Naive thymus-derived CD4-positive, alpha-beta T cell (primary cell): ENCODE measurements around the gene ADCK1. TPM values are rescaled to one million over a fixed set of nuclear protein-coding genes. Genes with fewer than 3 reads are reported as not detected.

Experiments
- ATAC-seq: fragments of 150-1000 bp; cut with Tn5 transposase; 2 replicates; pipeline ENCODE4 v1.10.0; 2021; ENCODE audit warnings: mild to moderate bottlenecking, moderate library complexity
- CTCF ChIA-PET: fragments of 350-600 bp; sonication (Branson Sonifier 250); formaldehyde crosslinking; loops from one replicate; lab custom pipeline; 2021; ENCODE audit warnings: antibody characterized with exemption; lab: Charles Lee
- POLR2A ChIA-PET: fragments of 350-600 bp; sonication (Branson Sonifier 250); formaldehyde crosslinking; loops from one replicate; lab custom pipeline; 2021; ENCODE audit warnings: antibody characterized with exemption, inconsistent platforms; lab: Charles Lee
- DNase-seq, 9 donors: peaks; one replicate each; pipeline versions ENCODE4 v3.0.0 to v3.0.0-alpha.2; 2020 to 2022; ENCODE audit warnings: mixed read lengths in 1 of 9
- H3K27ac ChIP-seq: one replicate; pipeline ENCODE4 v1.7.0; 2013; ENCODE audit warnings: mild to moderate bottlenecking, low read depth, low read length, moderate library complexity
- H3K27me3 ChIP-seq, 2 donors: one replicate each; pipeline ENCODE4 v1.7.0; 2013; ENCODE audit warnings: low read length in 2 of 2, mild to moderate bottlenecking in 2 of 2, moderate library complexity in 2 of 2; ENCODE audit not compliant: control insufficient read depth in 2 of 2, insufficient read depth in 2 of 2
- H3K36me3 ChIP-seq, 3 experiments: 1 replicate in 2 of 3; 2 replicates in 1 of 3; pipeline ENCODE4 v1.7.0; 2013; ENCODE audit warnings: low read length in 3 of 3, mild to moderate bottlenecking in 3 of 3, moderate library complexity in 1 of 3; ENCODE audit not compliant: insufficient read depth in 3 of 3, control insufficient read depth in 2 of 3
- H3K4me1 ChIP-seq, 2 donors: one replicate each; pipeline ENCODE4 v1.7.0; 2013; ENCODE audit warnings: low read length in 2 of 2, mild to moderate bottlenecking in 2 of 2, moderate library complexity in 1 of 2; ENCODE audit not compliant: control insufficient read depth in 2 of 2, insufficient read depth in 2 of 2
- H3K4me3 ChIP-seq: 2 replicates; pipeline ENCODE4 v1.7.0; 2013; ENCODE audit warnings: mild to moderate bottlenecking, low read length
- H3K9me3 ChIP-seq, 3 experiments: 1 replicate in 2 of 3; 2 replicates in 1 of 3; pipeline ENCODE4 v1.7.0; 2013; ENCODE audit warnings: low read length in 3 of 3; ENCODE audit not compliant: control insufficient read depth in 2 of 3
- H3K27ac Mint-ChIP-seq, 9 donors: one replicate each; pipeline ENCODE4 v1.8.0; 2020 to 2022; ENCODE audit warnings: mixed read lengths in 9 of 9, mild to moderate bottlenecking in 8 of 9, moderate library complexity in 5 of 9, inconsistent platforms in 2 of 9
- H3K27me3 Mint-ChIP-seq, 5 donors: one replicate each; pipeline ENCODE4 v1.8.0; 2021 to 2022; ENCODE audit warnings: mixed read lengths in 5 of 5, mild to moderate bottlenecking in 1 of 5
- H3K36me3 Mint-ChIP-seq, 5 donors: one replicate each; pipeline ENCODE4 v1.8.0; 2020 to 2022; ENCODE audit warnings: mixed read lengths in 5 of 5, mild to moderate bottlenecking in 3 of 5, inconsistent platforms in 1 of 5
- H3K4me1 Mint-ChIP-seq, 7 donors: one replicate each; pipeline ENCODE4 v1.8.0; 2020 to 2022; ENCODE audit warnings: mixed read lengths in 7 of 7, mild to moderate bottlenecking in 3 of 7, inconsistent platforms in 1 of 7
- H3K4me3 Mint-ChIP-seq, 10 donors: one replicate each; pipeline ENCODE4 v1.8.0; 2020 to 2022; ENCODE audit warnings: mild to moderate bottlenecking in 10 of 10, mixed read lengths in 10 of 10, moderate library complexity in 6 of 10, inconsistent platforms in 2 of 10
- H3K9me3 Mint-ChIP-seq, 11 donors: one replicate each; pipeline ENCODE4 v1.8.0; 2020 to 2022; ENCODE audit warnings: mixed read lengths in 11 of 11, mild to moderate bottlenecking in 4 of 11, inconsistent platforms in 1 of 11, moderate library complexity in 1 of 11
- intact Hi-C, 2 donors: fragments of 100-400 bp; cut with micrococcal nuclease; formaldehyde crosslinking; loops; one replicate each; pipeline ENCODE4 v1.15.1; 2023
- polyA plus RNA-seq, 2 donors: library from polyadenylated mRNA; unstranded; fragments of 300-500 nt; fragmentation: Illumina TruSeq; gene quantifications; one replicate each; pipeline ENCODE4 v1.2.3, GENCODE V29; 2021
- total RNA-seq, 6 experiments: library from RNA in 5 of 6; stranded (reverse) in 5 of 6; gene quantifications; 1 replicate in 5 of 6; 2 replicates in 1 of 6; pipeline ENCODE4 v1.2.3 and lab custom pipeline; 2021 to 2026

The ADCK1 gene
- total and polyA plus RNA-seq, 7 experiments from 2014 or later: 4.5 to 10.6 (median 9.4) TPM

GRCh38 chr14:77892381-77892871 lies 92.5 kb downstream of the ADCK1 start:
- ChIA-PET POLR2A (no interaction called here), CTCF (no interaction called here)
- no peak for ATAC-seq
- Histone ChIP-seq H3K4me1 (no peaks in the 10 kb centered on the region), H3K9me3 (peaks cover 0 to 5% (median 0%) of the 10 kb centered on the region in 3 experiments), H3K27me3 (no peaks in the 10 kb centered on the region), H3K4me3 (no peak overlapping the region), H3K36me3 (peaks cover 0 to 7% (median 0%) of the 10 kb centered on the region in 3 experiments), H3K27ac (no peak overlapping the region)
- intact Hi-C loops: no loop called here
- Mint-ChIP-seq H3K36me3 (peaks cover 3 to 87% (median 58%) of the 10 kb centered on the region in 5 donors), H3K27me3 (no peaks in the 10 kb centered on the region), H3K27ac (no peak overlapping the region), H3K4me3 (no peak overlapping the region), H3K4me1 (no peaks in the 10 kb centered on the region), H3K9me3 (peaks cover 6 to 28% (median 13%) of the 10 kb centered on the region in 11 donors)
- DNase-seq: no peak

DNA sequence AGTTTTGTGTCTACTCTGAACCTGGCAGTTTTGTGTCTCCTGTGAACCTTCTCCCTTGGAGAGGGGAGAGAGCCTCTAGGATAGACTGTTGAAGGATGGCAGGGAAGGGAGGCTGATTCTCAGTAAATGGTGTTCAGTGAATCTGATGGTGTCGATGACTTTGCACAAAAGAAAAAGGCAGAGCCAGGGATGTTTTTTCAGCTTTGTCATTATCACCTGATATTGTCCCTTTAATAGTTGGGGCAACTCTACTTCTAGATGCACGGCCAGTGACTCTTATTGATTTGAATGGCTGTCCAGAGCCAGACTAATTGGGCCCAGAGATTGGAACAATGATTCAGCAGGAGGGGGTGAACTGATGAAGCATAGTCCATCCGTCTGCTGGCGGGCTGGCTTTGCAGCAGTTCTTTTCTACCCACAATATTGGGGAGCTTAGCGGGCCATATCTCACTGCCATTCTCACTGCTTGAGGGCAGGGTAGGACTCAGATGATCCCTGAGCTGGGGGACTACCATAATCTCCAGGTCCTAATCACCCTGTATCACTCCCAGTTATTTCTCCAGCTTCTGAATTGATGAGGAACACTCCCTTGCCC lies 93.1 kb downstream of the ADCK1 start:
- intact Hi-C loops: no loop called here
- Mint-ChIP-seq H3K27me3 (no peaks in the 10 kb centered on the region), H3K4me3 (no peak overlapping the region), H3K4me1 (no peaks in the 10 kb centered on the region), H3K36me3 (peaks cover 0 to 87% (median 57%) of the 10 kb centered on the region in 5 donors), H3K9me3 (peaks cover 4 to 23% (median 9%) of the 10 kb centered on the region in 11 donors), H3K27ac (no peak overlapping the region)
- DNase-seq (no peak), ATAC-seq (no peak)
- H3K27me3 ChIP-seq: no peaks in the 10 kb centered on the region
- peaks cover 0 to 2% (median 0%) of the 10 kb centered on the region in 3 experiments for H3K9me3 ChIP-seq
- peaks cover 0 to 2% (median 0%) of the 10 kb centered on the region in 3 experiments for H3K36me3 ChIP-seq
- ChIA-PET POLR2A (no interaction called here), CTCF (no interaction called here)
- no peaks in the 10 kb centered on the region for H3K4me1 ChIP-seq
- H3K4me3 ChIP-seq: no peak overlapping the region
- no peak overlapping the region for H3K27ac ChIP-seq

DNA sequence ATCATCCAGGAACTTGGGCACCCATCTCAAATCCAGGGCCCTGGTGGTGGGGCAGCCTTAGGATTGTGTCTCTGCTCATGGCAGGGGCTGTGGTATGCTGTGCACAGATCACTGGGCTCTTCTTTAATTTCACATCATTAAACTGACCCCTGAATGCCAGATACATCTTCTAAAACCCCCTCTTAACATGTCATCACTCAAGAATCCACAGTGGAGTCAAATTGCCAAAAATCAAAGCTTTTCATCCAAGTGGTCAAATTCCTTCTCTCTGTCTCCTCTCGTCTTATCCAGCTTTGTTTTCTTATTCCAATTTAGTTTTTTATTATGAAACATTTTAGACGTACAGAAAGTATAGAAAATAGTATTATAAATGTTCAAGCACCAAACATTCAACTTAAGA lies 97.5 kb downstream of the ADCK1 start:
- Mint-ChIP-seq H3K4me1 (no peaks in the 10 kb centered on the region), H3K27me3 (no peaks in the 10 kb centered on the region), H3K9me3 (no peaks in the 10 kb centered on the region), H3K27ac (no peak overlapping the region), H3K4me3 (no peak overlapping the region), H3K36me3 (peaks cover 0 to 78% (median 54%) of the 10 kb centered on the region in 5 donors)
- H3K4me3 ChIP-seq: no peak overlapping the region
- ATAC-seq (no peak), DNase-seq (no peak)
- peaks cover 0 to 12% (median 0%) of the 10 kb centered on the region in 3 experiments for H3K36me3 ChIP-seq
- no peaks in the 10 kb centered on the region for H3K9me3 ChIP-seq
- intact Hi-C loops: no loop called here
- no peaks in the 10 kb centered on the region for H3K27me3 ChIP-seq
- ChIA-PET CTCF (no interaction called here), POLR2A (no interaction called here)
- no peaks in the 10 kb centered on the region for H3K4me1 ChIP-seq
- H3K27ac ChIP-seq: no peak overlapping the region

DNA sequence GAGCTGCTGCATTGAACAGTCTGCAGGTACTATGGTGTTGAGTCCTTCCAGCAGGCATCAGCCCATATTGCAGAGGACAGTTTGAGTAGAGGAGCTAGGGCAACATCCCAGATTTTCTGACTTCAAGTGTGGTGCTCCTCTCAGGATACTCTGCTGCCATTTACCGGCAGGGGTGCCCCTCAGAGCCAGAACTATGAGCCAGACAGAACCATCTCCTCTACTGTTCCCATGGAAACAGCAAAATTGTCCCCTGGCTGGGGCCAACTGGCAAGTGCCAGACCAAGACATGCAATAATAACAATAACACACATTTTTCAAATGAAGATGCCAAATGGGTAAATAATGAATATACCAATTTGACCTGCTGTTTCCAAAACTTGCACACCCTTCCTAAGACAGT lies 102.9 kb downstream of the ADCK1 start:
- POLR2A ChIA-PET: no interaction called here
- CTCF ChIA-PET: no interaction called here

DNA sequence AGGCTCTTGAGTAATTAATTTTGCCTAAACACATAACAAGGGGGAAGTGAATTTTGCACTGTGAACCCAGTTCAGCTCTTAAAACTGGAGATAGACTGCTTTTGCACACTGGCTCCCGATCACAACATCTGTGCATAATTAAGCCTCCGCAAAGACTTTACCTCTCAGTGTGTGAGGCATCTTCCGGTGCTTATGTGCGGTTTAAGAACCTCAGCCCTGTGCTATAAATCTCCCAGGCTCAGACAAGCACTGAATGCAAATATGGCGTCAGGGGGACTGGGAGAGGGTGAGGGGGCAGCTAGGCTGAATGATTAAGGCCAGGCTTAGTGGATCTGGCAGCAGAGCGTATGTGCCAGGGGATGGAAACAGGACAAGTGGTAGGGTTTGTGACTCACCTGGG lies 103.3 kb downstream of the ADCK1 start:
- no peak overlapping the region for H3K4me3 ChIP-seq
- intact Hi-C loops: no loop called here
- no peaks in the 10 kb centered on the region for H3K27me3 ChIP-seq
- DNase-seq: no peak
- peaks cover 0 to 5% (median 0%) of the 10 kb centered on the region in 7 donors for H3K4me1 Mint-ChIP-seq
- ATAC-seq: no peak
- H3K36me3 ChIP-seq: peaks cover 0 to 17% (median 0%) of the 10 kb centered on the region in 3 experiments
- CTCF ChIA-PET: no interaction called here
- peaks cover 0 to 8% (median 0%) of the 10 kb centered on the region in 11 donors for H3K9me3 Mint-ChIP-seq
- peak overlapping the region in 3 of 9 donors; percentile 49 to 68 (median 58) for H3K27ac Mint-ChIP-seq
- POLR2A ChIA-PET: no interaction called here
- no peaks in the 10 kb centered on the region for H3K4me1 ChIP-seq
- H3K9me3 ChIP-seq: peaks cover 0 to 3% (median 0%) of the 10 kb centered on the region in 3 experiments
- no peak overlapping the region for H3K27ac ChIP-seq
- H3K4me3 Mint-ChIP-seq: no peak overlapping the region
- no peaks in the 10 kb centered on the region for H3K27me3 Mint-ChIP-seq
- H3K36me3 Mint-ChIP-seq: peaks cover 0 to 83% (median 42%) of the 10 kb centered on the region in 5 donors

More for the DNA sequence above, 102.9 kb downstream of the ADCK1 start:
- H3K4me3 ChIP-seq: no peak overlapping the region
- Mint-ChIP-seq H3K27ac (no peak overlapping the region), H3K9me3 (peaks cover 0 to 8% (median 0%) of the 10 kb centered on the region in 11 donors), H3K4me3 (no peak overlapping the region), H3K36me3 (peaks cover 0 to 83% (median 42%) of the 10 kb centered on the region in 5 donors), H3K4me1 (peaks cover 0 to 3% (median 0%) of the 10 kb centered on the region in 7 donors), H3K27me3 (no peaks in the 10 kb centered on the region)
- no peaks in the 10 kb centered on the region for H3K27me3 ChIP-seq
- intact Hi-C loops: no loop called here
- peaks cover 0 to 17% (median 0%) of the 10 kb centered on the region in 3 experiments for H3K36me3 ChIP-seq
- ATAC-seq (no peak), DNase-seq (no peak)
- no peak overlapping the region for H3K27ac ChIP-seq
- H3K9me3 ChIP-seq: peaks cover 0 to 3% (median 0%) of the 10 kb centered on the region in 3 experiments
- H3K4me1 ChIP-seq: no peaks in the 10 kb centered on the region

GRCh38 chr14:77903937-77904617 lies 104.2 kb downstream of the ADCK1 start:
- H3K4me1 ChIP-seq: no peaks in the 10 kb centered on the region
- DNase-seq: no peak
- Mint-ChIP-seq H3K9me3 (peaks cover 0 to 8% (median 0%) of the 10 kb centered on the region in 11 donors), H3K36me3 (peaks cover 0 to 78% (median 39%) of the 10 kb centered on the region in 5 donors), H3K27me3 (no peaks in the 10 kb centered on the region), H3K4me3 (no peak overlapping the region), H3K4me1 (peaks cover 5 to 8% (median 6%) of the 10 kb centered on the region in 7 donors), H3K27ac (no peak overlapping the region)
- no peak overlapping the region for H3K4me3 ChIP-seq
- peaks cover 0 to 13% (median 0%) of the 10 kb centered on the region in 3 experiments for H3K36me3 ChIP-seq
- H3K27me3 ChIP-seq: no peaks in the 10 kb centered on the region
- H3K27ac ChIP-seq: no peak overlapping the region
- POLR2A ChIA-PET: no interaction called here
- intact Hi-C loops: no loop called here
- peaks cover 0 to 3% (median 0%) of the 10 kb centered on the region in 3 experiments for H3K9me3 ChIP-seq
- CTCF ChIA-PET: no interaction called here
- ATAC-seq: peak; percentile 12
